Measurements from ENCODE around the gene ALDH7A1. TPM values are rescaled to one million over a fixed set of nuclear protein-coding genes. Genes with fewer than 3 reads are reported as not detected.
"Not testable (repeated sequence)": the region's sequence is repeated elsewhere in the genome, so short reads cannot be mapped to it uniquely, and the experiment has no call there.

ALDH7A1 gene
- total RNA-seq (2014; rRNA removed; shearing (Covaris generic)) = 16.4 and 31.5 TPM in 2 replicates

DNA sequence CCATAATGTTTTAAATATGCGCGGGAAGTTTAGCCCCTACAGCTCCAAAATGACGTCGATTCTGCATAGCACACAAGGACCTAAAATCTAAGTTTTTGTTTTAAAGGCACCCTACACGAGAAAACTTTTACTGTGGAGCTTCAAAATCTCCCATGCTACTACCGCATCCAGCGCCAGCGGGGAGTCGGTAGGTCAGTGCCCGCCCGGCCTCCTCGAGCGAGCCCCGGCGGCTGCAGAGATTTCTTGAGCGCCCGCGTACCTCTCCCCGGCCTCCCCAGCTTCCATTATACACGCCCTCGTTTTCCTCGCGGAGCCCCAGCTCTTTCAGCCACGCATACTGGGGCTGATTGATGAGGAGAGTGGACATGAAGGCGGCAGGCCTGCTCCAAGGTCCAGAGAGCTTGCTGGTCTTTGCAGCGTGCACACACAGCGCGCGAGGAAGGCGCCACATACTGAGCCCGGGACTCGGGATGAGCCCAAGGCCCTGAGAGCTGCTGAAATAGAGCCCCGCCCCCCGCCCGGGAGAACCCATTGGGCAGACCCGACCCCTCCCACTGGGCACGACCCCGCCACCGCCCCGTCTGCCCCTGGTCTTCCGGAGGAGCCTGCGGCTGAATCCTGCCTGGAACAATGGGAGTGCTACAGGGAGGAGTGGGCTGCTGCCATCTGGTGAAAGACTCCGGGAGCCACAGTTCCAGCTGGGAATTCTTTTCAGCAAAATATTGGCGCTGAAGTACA, at the start of gene ALDH7A1:
ALDH7A1 (minus strand) TSS at position 472 of the 738 bp plus-strand sequence; CDS start at position 451, 21 bp downstream.
- peak; percentile 90 for DNase-seq (ENCODE audit: low spot score)

DNA sequence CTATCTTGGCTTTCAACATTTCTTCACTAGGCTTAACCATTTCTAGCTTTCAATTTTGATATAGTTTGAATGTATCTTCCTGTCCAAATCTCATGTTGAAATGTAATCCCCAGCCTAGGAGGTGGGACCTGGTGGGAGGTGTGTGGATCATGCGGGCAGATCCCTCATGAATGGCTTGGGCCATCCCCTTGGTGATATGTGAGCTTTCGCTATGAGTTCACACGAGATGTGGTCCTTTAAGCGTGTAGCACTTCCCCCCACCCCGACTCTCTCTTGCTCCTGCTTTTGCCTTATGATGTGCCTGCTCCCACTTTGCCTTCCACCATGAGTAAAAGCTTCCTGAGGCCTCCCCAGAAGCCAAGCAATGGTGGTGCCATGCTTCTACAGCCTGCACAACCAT, 46.4 kb upstream of the ALDH7A1 start:
- no peak for DNase-seq (ENCODE audit: low spot score)

- DNase-seq (ENCODE audit: low spot score) = no peak
Measured at GRCh38 chr5:126640866-126641265, 45.8 kb upstream of the ALDH7A1 start.

- no peak for DNase-seq (ENCODE audit: low spot score)
Measured at GRCh38 chr5:126636956-126637355, 41.9 kb upstream of the ALDH7A1 start.

DNA sequence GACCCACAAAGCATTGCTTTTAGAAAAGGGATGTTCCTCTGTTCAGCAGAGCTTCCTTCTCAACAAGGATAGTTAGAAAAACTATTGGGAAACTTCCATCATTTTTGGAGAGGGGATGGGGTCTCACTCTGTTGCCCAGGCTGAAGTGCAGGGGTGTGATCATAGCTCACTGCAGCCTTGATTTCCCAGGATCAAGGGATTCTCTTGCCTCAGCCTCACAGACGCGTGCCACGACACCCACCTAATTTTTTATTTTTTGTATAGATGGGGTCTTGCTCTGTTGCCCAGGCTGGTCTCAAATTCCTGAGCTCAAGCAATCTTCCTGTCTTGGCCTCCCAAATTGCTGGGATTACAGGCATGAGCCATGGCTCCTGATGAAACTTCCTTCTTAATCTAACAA, 40.6 kb upstream of the ALDH7A1 start:
- DNase-seq (ENCODE audit: low spot score) = no peak

GRCh38 chr5:126633552-126633951, 38.5 kb upstream of the ALDH7A1 start:
- DNase-seq (ENCODE audit: low spot score) = no peak

DNA sequence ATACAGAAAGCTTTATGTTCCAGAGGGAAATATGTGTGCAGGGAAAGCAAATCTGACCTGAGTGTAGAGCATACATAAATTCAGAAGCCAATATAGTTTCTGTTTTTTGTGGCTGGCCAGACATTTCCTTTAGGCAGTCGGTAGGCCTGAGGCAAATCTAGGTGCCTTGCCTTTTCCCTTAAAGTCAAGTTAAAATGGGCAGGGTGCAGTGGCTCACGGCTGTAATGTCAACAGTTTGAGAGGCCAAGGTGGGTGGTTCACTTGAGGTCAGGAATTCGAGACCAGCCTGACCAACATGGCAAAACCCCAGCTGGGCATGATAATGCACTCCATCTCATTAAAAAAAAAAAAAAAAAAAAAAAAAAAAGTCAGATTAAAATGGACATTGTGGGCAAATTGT, 36.9 kb upstream of the ALDH7A1 start:
- DNase-seq (ENCODE audit: low spot score) = peak; percentile 14

GRCh38 chr5:126628102-126628501, 33.1 kb upstream of the ALDH7A1 start:
- DNase-seq (ENCODE audit: low spot score) = no peak

DNA sequence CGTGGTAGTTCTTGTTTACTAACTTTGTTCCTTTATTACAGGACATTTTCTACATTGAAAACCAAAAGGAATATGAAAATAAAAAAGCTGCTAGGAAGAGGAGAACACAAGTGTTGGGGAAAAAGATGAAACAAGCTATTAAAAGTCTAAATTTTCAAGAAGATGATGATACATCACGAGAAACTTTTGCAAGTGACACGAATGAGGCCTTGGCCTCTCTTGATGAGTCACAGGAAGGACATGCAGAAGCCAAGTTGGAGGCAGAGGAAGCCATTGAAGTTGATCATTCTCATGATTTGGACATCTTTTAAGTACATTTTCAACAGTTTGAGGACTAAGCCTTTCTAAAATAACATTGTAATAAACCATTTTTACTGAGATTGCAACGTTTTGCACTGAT, 29.5 kb upstream of the ALDH7A1 start:
- peak; percentile 47 for DNase-seq (ENCODE audit: low spot score)

DNA sequence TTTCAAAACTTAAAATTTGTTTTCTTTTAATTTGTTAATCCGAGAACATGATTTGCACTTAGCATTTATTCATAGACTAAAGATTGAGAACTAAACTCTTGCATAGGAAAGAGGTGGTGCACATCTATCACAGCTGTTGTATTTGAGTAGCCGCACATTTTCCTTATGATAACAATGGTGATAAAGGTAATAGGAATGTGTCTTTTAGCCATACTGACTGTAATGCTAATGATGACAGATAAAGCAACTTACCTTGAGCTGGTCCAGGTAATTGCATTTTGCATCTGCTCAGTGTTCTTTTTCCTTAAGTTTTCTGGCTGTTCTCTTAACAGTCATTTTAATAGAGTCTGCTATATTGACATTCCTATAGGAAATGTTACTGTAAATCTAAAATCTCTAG, 24.8 kb upstream of the ALDH7A1 start:
- DNase-seq (ENCODE audit: low spot score) = no peak

DNA sequence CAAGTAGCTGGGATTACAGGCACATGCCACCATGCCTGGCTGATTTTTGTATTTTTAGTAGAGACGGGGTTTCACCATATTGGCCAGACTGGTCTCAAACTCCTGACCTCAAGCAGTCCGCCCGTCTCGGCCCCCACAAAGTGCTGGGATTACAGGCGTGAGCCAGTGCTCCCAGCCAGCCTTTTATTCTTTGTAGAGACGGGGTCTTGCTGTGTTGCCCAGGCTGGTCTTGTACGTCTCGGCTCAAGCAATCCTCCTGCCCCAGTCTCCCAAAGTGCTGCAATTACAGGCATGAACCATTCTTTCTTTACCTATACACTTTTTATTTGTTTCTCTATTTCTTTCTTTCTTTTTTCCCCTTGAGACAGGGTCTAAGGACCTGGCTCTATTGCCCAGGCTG, 22.6 kb upstream of the ALDH7A1 start:
- DNase-seq (ENCODE audit: low spot score) = not testable (repeated sequence)

GRCh38 chr5:126615286-126615685, 20.3 kb upstream of the ALDH7A1 start:
- DNase-seq (ENCODE audit: low spot score) = no peak

GRCh38 chr5:126613941-126614592, 19.0 kb upstream of the ALDH7A1 start:
- DNase-seq (ENCODE audit: low spot score) = no peak

GRCh38 chr5:126610616-126611015, 15.6 kb upstream of the ALDH7A1 start:
- DNase-seq (ENCODE audit: low spot score) = no peak

DNA sequence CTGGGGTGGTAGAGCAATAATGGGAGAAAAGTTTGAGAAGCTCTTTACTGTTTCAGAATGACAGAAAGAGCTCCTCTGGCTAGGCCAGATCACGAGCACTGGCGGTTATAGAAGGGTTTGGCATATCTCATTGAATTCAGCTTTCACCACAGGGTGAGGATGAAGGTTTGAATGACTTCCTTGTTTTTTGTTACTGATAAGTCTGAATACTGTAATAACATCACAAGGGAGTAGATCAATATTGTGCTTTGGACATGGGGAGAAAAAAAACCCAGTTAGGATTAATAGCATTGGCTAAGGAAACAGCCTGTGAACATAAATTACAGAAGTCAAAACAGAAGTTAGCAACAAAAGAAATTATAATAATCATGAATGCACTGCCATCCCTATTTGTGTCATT, 15.1 kb upstream of the ALDH7A1 start:
- DNase-seq (ENCODE audit: low spot score) = no peak

- DNase-seq (ENCODE audit: low spot score) = no peak
Measured at GRCh38 chr5:126605525-126605924, 10.5 kb upstream of the ALDH7A1 start.

DNA sequence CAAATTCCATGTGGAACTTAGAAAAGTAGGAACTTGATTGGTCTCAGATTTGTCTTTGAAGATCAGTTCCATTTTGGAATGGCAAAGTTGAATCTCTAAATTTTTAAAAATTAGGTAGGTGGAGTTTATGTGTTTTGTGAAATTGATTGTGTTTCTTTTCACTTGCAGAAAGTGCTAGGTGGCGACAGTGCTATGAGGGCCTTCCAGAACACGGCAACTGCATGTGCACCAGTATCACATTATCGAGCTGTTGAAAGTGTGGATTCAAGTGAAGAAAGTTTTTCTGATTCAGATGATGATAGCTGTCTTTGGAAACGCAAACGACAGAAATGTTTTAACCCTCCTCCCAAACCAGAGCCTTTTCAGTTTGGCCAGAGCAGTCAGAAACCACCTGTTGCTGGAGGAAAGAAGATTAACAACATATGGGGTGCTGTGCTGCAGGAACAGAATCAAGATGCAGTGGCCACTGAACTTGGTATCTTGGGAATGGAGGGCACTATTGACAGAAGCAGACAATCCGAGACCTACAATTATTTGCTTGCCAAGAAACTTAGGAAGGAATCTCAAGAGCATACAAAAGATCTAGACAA, 8.5 kb upstream of the ALDH7A1 start:
- no peak for DNase-seq (ENCODE audit: low spot score)

DNA sequence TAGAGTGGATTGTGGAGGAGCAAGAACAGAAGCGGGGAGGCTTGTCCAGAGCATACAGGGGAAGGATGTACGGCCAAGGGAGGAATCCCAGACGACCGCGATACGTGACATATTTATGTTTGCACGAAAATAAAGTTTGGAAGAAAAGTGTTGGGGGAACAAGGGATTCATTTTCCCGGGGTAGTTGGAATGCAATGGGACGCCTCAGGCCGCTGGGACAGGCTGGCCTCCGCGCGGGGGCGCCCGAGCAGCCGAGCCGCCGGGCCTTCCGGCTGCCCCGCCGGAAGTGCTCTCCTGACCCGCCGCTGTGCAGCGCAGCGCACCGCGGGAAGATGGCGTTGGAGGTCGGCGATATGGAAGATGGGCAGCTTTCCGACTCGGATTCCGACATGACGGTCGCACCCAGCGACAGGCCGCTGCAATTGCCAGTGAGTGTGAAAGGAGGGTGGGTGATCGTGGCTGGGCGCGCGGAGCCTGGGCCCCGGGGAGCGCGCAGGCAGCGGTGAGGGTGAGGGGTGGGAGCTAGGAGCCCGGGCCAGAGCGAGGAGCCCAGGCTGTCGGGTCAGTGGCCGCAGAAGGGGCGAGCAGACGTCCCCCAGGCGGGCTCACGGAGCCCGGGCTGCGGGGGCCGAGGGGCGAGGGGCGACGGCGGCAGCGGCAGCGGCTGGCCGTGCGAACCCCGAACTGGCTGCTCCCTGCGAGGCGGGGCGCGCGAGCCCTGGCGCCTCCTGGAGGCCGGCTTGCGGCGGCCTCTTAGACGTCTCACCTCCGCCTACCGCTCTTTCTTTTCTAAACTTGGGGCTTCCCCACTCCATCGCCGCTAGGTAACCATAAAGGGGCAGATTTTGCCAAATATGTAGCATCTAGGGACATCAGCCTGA, 5.9 kb upstream of the ALDH7A1 start, which contains the start of gene PHAX:
PHAX (plus strand) TSS at position 317 of the 881 bp plus-strand sequence; CDS start at position 333, 16 bp downstream.
- peak; percentile 78 for DNase-seq (ENCODE audit: low spot score)

DNA sequence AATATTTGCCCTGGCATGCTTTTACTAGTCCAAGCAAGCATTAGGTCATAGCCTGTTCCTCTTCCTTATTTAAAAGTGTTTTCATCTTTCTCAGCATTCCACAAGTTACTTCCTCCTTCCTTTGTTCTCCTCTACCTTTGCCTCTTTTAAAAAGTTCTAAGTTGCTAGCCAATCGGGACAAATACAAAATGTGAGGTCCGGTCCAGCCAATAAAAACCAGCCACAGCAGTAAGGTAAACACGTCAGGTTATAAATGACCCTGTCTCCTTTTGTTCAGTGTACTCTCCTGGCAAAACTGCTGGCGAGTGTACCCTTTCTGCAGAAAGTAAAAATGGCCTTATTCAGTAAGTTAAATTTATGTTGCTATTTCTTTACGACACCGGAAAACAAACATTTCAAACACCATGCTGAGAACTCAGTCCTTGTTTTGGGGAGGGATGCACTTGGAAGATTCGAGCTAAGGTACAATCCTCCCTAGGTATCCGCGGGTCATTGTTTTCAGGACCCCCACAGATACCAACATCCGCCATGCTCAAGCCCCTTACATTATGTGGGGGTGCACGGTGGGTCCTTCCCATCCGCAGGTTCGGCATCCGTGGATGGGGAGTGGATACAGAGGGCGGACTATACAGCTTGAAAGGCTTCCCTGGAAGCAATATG, 5.1 kb upstream of the ALDH7A1 start:
- not testable (repeated sequence) for DNase-seq (ENCODE audit: low spot score)

GRCh38 chr5:126599499-126599898, 4.5 kb upstream of the ALDH7A1 start:
- no peak for DNase-seq (ENCODE audit: low spot score)

DNA sequence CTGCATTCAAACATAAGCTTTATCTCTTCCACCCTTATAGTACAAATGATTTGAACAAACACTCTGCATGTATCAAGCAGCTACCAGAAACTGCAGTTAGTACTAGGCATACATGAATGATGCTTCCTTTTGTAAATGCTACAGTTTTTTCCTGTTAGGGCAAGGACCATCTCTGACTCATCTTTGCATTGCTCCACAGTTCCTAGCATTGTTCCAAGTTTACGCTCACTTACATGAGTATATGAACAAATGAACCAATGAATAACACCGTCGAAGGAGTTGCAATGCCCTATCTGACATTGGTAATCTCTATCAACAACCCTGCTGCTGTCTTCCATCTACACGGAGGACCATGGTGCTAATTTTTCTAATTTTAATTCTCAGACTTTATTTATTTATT, 2.1 kb upstream of the ALDH7A1 start:
- no peak for DNase-seq (ENCODE audit: low spot score)
